Mesodermal cell (in vitro differentiated cells): ENCODE data around the gene FKBP2.
A peak's percentile ranks its signal among the peaks of the same experiment; 100 is the strongest.

ENCODE experiments used
- H3K27ac ChIP-seq: 2 replicates; pipeline ENCODE4 v1.7.0; 2013; ENCODE audit warnings: mild to moderate bottlenecking, low read depth, low read length, moderate library complexity; ENCODE audit not compliant: severe bottlenecking
- H3K36me3 ChIP-seq: 2 replicates; pipeline ENCODE4 v1.7.1; 2013; ENCODE audit warnings: mild to moderate bottlenecking, low read length, moderate library complexity; ENCODE audit not compliant: control insufficient read depth, insufficient read depth
- H3K4me1 ChIP-seq: one replicate; pipeline ENCODE4 v1.7.1; 2013; ENCODE audit warnings: mild to moderate bottlenecking, low read length; ENCODE audit not compliant: insufficient read depth, control insufficient read depth, poor library complexity, severe bottlenecking
- H3K4me3 ChIP-seq: 2 replicates; pipeline ENCODE4 v1.7.0; 2013; ENCODE audit warnings: low read length, control low read depth, mild to moderate bottlenecking; ENCODE audit not compliant: insufficient read depth, poor library complexity, severe bottlenecking; ENCODE audit errors: extremely low read depth
- H3K9me3 ChIP-seq: 2 replicates; pipeline ENCODE4 v1.7.1; 2013; ENCODE audit warnings: mild to moderate bottlenecking, low read length, moderate library complexity; ENCODE audit not compliant: control insufficient read depth
- WGBS, 2 experiments: methylation state at CpG; one replicate each; pipeline ENCODE4 v1.1.5; 2013; ENCODE audit warnings: missing lambda C conversion rate in 2 of 2; ENCODE audit not compliant: insufficient coverage in 2 of 2; 5-methylcytosine and 5-hydroxymethylcytosine counted together

FKBP2 gene

DNA sequence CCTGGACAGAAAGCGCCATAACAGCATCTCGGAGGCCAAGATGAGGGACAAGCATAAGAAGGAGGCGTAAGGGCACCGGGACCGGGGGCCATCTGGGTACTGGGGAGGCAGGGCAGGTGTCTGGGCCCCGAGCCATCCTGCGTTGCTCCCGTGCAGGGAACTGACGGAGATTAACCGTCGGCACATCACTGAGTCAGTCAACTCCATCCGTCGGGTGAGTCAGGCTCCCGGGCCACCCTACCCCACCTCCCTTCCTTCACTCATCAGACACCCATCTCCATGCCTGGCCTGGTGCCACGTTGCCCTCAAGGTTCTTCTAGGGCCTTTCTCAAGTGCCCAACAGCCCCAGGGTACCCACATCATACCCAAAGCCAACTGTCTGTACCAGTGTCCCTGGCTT lies 25.4 kb downstream of the FKBP2 start:
- Histone ChIP-seq H3K4me3 (no peak overlapping the region), H3K36me3 (peaks cover 68% of the 10 kb centered on the region), H3K9me3 (no peaks in the 10 kb centered on the region), H3K4me1 (peaks cover 39% of the 10 kb centered on the region), H3K27ac (no peak overlapping the region)
- WGBS, 2 experiments = 95 to 100% methylated on average over 13 to 15 of the region's 15 CpGs

DNA sequence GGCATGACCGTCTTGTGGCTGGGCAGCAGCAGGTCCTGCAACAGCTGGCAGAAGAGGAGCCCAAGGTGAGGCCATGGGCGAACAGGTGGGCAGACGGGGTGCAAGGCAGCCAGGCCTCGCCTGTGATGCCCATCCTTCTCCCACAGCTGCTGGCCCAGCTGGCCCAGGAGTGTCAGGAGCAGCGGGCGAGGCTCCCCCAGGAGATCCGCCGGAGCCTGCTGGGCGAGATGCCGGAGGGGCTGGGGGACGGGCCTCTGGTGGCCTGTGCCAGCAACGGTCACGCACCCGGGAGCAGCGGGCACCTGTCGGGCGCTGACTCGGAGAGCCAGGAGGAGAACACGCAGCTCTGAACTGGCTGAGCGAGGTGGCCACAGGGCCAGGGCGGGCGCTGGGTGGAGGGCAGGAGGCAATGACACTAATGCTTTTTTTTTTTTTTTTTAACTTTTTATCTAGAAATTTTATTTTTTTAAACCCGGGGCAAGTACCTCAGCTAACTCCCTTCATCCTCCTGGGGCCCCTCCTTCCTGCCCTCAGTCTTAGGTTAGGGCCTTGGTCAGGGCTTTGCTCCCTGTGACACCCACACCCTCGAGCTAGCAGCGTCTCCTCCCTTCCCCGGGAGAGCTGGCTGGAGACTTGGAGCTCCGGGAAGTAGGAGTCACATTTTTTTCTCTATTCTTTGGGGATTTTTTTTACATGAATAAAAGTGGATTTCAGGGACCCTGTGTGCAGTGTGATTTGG lies 26.5 kb downstream of the FKBP2 start:
- H3K9me3 ChIP-seq = no peaks in the 10 kb centered on the region
- H3K36me3 ChIP-seq = peaks cover 58% of the 10 kb centered on the region
- WGBS, 2 experiments = 91 to 93% methylated on average over 19 to 21 of the region's 27 CpGs
- H3K4me1 ChIP-seq = peaks cover 38% of the 10 kb centered on the region
- no peak overlapping the region for H3K27ac ChIP-seq
- H3K4me3 ChIP-seq = no peak overlapping the region

DNA sequence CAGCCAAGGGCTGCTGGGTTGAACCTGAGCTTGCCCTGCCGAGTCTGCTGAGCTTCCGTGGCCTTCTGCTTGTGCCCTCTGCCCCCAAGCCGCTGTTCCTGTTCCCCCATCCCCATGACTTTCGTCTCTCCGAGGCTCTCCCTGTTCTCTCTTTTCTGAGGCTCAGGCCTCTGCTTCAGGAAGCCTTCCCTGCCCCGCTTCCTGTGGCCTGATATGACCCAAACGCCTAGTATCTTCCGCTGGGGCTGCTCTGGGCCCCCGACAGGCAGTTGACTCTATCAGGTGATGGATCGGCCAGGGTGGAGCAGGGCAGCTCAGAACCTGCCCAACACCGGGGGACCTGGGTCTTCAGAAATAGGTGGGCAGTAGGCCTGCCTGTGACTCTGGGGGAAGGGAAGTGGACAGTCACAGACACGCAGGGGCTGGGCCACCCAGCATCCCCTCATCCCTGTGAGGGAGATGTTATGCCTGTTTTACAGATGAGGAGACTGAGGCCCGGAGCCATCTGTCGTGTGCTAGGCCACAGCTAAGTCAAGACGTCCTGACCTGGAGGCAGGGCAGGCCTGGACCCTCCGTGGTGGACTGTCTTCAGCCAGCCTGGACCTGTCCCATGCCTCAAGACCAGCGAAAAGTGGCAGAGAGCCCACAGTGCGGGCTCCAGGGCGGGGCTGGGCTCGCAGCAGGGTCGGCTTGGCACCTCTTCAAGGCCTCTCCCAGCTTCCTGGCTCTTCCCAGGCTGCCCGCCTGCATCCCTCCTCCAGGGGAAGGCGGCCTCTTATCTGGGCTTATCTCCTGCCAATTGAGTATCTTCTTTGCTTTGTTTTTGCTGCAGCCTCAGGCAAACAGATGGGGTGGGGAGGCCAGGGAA lies 27.4 kb downstream of the FKBP2 start:
- H3K36me3 ChIP-seq = peaks cover 53% of the 10 kb centered on the region
- peak overlapping the region; percentile 98 for H3K27ac ChIP-seq
- peaks cover 29% of the 10 kb centered on the region for H3K4me1 ChIP-seq
- H3K4me3 ChIP-seq = peak overlapping the region; percentile 56
- 87 to 88% methylated on average over 22 of the region's 23 CpGs for WGBS, 2 experiments
- no peaks in the 10 kb centered on the region for H3K9me3 ChIP-seq

DNA sequence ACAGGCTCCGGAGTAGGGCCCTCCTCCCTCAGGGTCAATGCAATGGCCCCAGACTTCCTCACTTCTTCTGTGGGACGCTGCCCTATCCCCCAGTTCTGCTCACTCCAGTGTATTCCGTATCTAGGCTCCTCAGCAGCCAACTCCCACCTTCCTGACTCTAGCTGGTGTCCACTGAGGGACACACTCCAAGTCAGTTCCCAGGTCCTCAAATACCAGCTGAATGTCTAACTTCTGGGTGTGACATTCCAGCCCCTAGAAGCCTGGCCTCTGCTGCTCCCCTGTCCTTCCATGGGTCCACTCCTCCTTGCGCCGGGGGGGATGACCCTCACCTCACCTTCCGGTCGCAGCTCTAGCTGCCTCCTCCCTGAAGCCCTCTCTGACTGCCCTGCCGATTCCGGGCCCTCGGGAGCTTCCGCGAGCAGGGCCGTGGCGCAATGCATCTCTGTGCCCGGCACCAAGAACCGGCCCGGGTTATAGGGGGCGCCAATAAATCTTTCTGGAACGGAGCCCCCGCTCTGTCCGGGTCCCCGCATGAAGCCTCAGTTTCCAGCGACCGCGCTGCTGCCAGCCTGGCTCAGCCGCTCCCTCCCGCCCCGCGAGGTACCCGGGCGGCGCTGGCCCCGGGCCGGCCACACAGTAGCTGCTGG lies 28.1 kb downstream of the FKBP2 start:
- no peaks in the 10 kb centered on the region for H3K9me3 ChIP-seq
- peak overlapping the region; percentile 56 for H3K4me3 ChIP-seq
- peaks cover 45% of the 10 kb centered on the region for H3K36me3 ChIP-seq
- H3K4me1 ChIP-seq = peaks cover 22% of the 10 kb centered on the region
- WGBS, 2 experiments = 2 to 4% methylated on average over 33 to 34 of the region's 34 CpGs
- peak overlapping the region; percentile 98 for H3K27ac ChIP-seq

DNA sequence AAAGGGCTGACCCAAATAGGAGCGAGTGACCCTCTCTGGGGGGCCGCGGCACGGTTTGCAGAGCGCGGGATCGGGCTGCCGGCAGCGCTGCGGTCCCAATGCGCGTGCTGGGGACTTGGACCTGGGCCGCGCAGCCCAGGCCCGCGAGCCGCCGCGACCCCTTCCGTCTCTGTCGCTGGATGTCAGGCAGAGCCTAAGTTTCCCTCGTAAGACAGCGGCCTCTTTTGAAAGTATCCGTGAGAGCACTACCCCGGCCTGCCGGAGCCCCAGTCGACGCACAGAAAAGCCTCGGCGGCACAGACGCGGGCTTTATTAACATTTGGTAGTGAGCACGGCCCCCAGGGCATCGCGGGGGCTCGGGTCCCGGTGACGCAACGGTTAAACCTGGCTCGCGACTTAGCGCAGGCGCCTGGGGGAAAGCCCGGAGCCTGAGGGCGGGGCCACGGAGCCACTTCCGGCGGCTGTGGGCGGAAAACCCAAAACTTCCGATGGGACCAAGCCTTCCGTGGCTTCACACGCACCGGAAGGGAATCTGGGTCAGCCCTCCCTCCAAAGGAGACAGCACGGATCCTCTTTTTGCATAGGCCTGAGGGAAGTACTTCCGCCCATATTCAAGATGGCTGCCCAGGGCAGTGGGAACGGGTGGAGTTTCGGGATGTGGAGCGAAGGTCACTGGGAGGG lies 28.8 kb downstream of the FKBP2 start:
- WGBS, 2 experiments = 0% methylated on average over 53 to 57 of the region's 58 CpGs
- Histone ChIP-seq H3K4me1 (peaks cover 19% of the 10 kb centered on the region), H3K4me3 (peak overlapping the region; percentile 56), H3K36me3 (peaks cover 39% of the 10 kb centered on the region), H3K27ac (peak overlapping the region; percentile 98), H3K9me3 (no peaks in the 10 kb centered on the region)

DNA sequence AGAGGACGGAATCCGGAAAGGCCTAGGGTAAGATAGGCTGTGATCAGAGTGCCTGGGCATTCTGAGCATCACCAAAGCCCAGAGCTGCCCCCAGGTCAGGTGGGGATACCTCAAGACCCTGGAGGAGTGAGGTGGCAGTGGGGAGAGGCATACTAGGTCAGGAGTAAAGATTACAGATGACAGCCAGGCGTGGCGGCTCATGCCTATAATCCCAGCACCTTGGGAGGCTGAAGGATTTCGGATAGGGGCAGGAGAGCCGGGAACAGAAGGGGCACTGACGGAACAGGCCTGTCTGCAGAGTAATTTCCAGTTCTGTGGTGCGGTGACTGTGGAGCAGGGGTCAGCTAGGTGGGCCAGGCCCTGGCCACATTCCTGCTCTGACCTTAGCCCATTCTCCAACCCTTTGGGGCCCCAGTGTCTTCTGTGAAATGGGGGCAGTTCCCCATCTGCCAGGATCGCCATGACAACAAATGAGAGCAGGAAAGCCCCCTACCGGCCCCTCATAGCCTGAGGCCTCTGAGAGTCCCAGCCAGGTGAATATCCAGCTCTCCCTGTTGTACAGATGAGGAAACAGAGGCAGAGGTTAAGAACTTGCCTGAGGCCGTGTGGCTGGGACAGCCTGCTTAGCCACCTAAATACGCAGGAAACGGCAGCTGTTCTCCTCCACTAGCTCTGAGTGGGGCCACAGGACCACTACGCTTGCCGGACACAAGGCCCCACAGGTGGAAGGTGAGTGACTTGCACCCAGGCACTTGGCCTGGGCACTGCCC lies 34.3 kb downstream of the FKBP2 start:
- peaks cover 7% of the 10 kb centered on the region for H3K4me1 ChIP-seq
- no peak overlapping the region for H3K27ac ChIP-seq
- no peaks in the 10 kb centered on the region for H3K9me3 ChIP-seq
- H3K4me3 ChIP-seq = no peak overlapping the region
- H3K36me3 ChIP-seq = peaks cover 30% of the 10 kb centered on the region
- WGBS, 2 experiments = 90 to 96% methylated on average over 13 to 15 of the region's 15 CpGs

DNA sequence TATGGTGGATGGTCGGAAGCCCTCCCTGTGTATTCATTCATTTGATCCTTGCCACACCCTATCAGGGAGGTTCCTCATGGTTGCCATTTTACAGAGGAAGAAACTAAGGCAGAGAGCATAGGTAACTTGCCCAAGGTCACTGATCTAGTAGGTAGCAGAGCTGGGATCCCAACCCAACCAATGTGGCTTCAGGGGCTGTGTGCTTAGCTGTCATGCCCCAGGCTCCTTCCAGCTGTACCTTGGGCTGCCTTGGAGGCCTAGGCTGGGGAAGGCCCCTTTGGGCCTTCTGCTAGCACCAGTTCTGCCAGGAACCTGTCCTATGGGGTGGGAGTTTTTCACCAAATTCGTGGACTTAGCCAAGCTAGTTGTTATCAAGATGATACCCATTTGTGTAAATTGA lies 34.9 kb downstream of the FKBP2 start:
- no peak overlapping the region for H3K27ac ChIP-seq
- H3K4me3 ChIP-seq = no peak overlapping the region
- H3K9me3 ChIP-seq = no peaks in the 10 kb centered on the region
- peaks cover 30% of the 10 kb centered on the region for H3K36me3 ChIP-seq
- H3K4me1 ChIP-seq = peaks cover 7% of the 10 kb centered on the region
- WGBS, 2 experiments = 100% methylated on average over 1 of the region's 2 CpGs; no CpG with 5 or more reads in 1 of the 2 experiments

DNA sequence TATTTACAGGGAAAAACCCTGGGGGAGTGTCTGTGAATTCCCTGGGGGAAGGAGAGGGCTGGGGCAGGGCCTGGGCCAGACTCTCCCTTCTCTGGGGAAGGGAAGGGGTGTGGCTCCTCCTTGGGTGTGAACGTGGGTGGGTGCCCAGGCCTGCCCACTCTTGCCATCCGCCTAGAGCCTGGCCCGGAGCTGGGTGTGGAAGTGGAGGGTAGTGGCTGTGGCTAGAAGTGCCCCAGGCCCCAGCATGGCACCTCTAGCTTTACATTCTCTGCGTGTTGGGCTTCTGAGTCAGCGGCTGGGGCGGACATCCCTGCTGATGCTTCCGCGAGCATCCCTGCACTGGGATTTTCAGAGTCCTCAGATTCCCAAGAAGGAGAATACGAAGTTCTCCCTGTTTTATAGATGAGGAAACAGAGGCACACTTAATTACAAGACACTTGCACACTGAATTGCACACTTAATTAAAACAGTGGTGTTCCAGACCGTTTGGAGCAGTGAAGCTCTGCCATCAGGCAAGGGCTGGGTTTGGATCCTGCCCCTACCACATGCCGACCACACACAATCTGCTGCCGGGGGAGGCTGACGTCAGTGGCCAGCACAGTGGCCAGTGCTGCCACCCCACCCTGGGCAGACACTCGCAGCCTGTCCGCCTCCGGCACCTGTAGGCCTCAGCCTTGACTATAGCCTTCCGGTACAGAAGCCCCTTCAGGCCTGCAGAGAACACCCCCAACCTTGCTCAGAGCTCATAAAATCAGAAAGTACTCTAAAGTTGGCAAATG lies 35.9 kb downstream of the FKBP2 start:
- no peak overlapping the region for H3K4me3 ChIP-seq
- WGBS, 2 experiments = 86 to 89% methylated on average over 13 to 16 of the region's 17 CpGs

DNA sequence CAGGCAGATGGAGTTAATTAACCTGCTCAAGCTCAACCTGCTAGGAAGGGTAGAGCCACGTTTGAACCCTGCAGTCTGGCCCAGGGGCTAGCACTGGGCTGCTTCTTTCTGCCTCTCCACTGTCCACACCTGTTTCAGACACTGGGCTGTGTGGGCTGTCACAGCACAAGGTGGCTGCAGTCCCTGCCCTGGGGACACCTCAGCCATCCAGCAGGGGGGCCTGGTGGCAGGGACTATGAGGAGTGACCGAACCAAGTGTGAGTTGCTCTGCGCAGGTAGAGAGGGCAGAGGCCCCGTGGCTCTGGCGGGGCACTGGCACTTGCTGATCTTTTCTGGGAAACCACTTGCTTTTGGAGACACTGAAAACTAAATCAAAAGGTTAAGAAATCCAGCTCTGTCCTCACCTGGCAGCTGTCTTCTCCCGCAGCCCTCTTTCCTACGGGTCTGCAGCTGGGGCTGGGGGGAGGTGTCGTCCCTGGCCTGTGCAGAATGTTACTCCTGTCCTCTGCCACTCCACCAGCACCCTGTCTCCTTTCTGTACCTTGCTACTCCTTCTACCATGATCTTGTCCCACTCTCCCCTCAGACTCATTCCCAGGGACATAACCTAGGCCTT lies 37.8 kb downstream of the FKBP2 start:
- H3K36me3 ChIP-seq = peaks cover 38% of the 10 kb centered on the region

More for the DNA sequence above, 35.9 kb downstream of the FKBP2 start:
- Histone ChIP-seq H3K36me3 (peaks cover 30% of the 10 kb centered on the region), H3K9me3 (no peaks in the 10 kb centered on the region), H3K27ac (no peak overlapping the region), H3K4me1 (peaks cover 5% of the 10 kb centered on the region)

More for the DNA sequence above, 37.8 kb downstream of the FKBP2 start:
- Histone ChIP-seq H3K27ac (no peak overlapping the region), H3K4me1 (peaks cover 7% of the 10 kb centered on the region), H3K4me3 (no peak overlapping the region), H3K9me3 (no peaks in the 10 kb centered on the region)
- 80 to 88% methylated on average over 8 of the region's 8 CpGs for WGBS, 2 experiments
